ENCODE measurements around the gene WFIKKN2. TPM values are rescaled to one million over a fixed set of nuclear protein-coding genes. Genes with fewer than 3 reads are reported as not detected.

WFIKKN2 gene
- total RNA-seq, 1 donor from 2014 or later, result not detected

GRCh38 chr17:50807009-50807408 lies 28.4 kb upstream of the WFIKKN2 start:
- no peak for DNase-seq (ENCODE audit: low spot score in 2 of 2)
- TF ChIP-seq, protein P1, sequence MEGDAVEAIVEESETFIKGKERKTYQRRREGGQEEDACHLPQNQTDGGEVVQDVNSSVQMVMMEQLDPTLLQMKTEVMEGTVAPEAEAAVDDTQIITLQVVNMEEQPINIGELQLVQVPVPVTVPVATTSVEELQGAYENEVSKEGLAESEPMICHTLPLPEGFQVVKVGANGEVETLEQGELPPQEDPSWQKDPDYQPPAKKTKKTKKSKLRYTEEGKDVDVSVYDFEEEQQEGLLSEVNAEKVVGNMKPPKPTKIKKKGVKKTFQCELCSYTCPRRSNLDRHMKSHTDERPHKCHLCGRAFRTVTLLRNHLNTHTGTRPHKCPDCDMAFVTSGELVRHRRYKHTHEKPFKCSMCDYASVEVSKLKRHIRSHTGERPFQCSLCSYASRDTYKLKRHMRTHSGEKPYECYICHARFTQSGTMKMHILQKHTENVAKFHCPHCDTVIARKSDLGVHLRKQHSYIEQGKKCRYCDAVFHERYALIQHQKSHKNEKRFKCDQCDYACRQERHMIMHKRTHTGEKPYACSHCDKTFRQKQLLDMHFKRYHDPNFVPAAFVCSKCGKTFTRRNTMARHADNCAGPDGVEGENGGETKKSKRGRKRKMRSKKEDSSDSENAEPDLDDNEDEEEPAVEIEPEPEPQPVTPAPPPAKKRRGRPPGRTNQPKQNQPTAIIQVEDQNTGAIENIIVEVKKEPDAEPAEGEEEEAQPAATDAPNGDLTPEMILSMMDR (IDR thresholded peaks at IDR 0.05), result no peak

DNA sequence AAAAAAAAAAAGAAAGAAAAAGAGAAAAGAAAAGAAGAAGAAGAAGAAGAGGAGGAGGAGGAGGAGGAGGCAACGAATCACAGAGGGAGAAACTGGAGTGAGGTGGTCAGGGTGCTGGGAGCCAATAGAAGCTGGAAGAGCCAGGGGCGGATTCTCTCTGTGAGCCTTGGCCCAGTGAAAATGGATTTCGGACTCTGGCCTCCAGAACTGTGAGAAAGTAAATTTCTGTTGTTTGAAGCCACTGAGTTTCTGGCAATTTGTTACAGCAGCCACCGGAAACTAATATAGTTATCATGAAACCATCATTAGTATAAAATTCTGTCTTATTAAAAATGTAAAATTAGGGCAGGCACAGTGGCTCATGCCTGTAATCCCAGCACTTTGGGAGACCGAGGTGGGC lies 27.7 kb upstream of the WFIKKN2 start:
- TF ChIP-seq, protein P1 (IDR thresholded peaks at IDR 0.05), result no peak
- DNase-seq (ENCODE audit: low spot score in 2 of 2), result no peak

More at GRCh38 chr17:50807009-50807408, 28.4 kb upstream of the WFIKKN2 start:
- H3K27me3 ChIP-seq, result no peaks in the 10 kb centered on the region
- intact Hi-C loops (cut with DNase I), result no loop called here
- no peaks in the 10 kb centered on the region for H3K9me3 ChIP-seq
- H3K27ac ChIP-seq, result no peak overlapping the region
- H3K36me3 ChIP-seq, result no peaks in the 10 kb centered on the region
- H3K4me1 ChIP-seq, result no peaks in the 10 kb centered on the region
- no peak overlapping the region for H3K4me3 ChIP-seq

DNA sequence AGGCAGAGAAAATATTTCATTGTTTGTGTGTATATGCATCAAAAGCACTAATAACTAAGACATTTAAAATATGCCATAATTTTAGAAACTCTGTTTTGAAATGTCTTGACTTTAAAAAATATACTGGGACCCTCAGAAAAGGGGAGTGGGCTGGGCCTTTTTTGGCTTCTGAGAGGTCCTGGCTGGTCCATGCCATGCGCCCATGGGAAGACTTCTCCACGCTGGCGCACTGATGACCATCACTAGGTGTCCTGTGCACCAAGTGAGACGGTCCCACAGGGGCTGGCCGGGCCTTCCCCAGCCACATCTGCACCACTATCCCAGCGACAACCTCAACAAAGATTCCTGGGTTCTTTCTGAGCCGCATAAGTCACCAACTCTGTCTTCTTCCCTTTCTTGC lies 27.0 kb upstream of the WFIKKN2 start:
- Histone ChIP-seq H3K27me3 (no peaks in the 10 kb centered on the region), H3K4me1 (no peaks in the 10 kb centered on the region), H3K27ac (no peak overlapping the region), H3K4me3 (no peak overlapping the region), H3K36me3 (no peaks in the 10 kb centered on the region), H3K9me3 (no peaks in the 10 kb centered on the region)
- no peak for DNase-seq (ENCODE audit: low spot score in 2 of 2)
- intact Hi-C loops (cut with DNase I), result no loop called here
- TF ChIP-seq, protein P1 (IDR thresholded peaks at IDR 0.05), result no peak

More for the DNA sequence above, 27.7 kb upstream of the WFIKKN2 start:
- Histone ChIP-seq H3K27ac (no peak overlapping the region), H3K27me3 (no peaks in the 10 kb centered on the region), H3K4me1 (no peaks in the 10 kb centered on the region), H3K4me3 (no peak overlapping the region), H3K36me3 (no peaks in the 10 kb centered on the region), H3K9me3 (no peaks in the 10 kb centered on the region)
- intact Hi-C loops (cut with DNase I), result no loop called here

DNA sequence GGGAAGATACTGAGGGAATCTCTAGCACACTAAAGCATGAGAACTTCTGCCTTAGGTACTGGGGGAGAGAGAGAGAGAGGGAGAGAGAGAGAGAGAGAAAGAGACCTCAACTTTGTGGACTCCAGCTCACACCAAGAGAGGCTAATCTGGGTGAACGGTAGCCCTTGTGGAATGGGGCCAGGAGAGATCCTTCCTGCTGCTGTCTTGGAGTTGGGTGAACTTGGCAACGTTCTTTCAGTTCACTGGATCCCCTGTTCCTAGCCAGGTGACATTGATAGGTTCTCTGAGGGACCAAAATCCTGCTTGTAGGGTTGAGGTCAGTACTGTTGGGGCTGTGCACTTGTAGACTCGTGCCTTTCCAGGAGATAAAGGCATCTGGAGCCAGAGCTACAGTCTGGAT lies 26.5 kb upstream of the WFIKKN2 start:
- Histone ChIP-seq H3K36me3 (no peaks in the 10 kb centered on the region), H3K27ac (no peak overlapping the region), H3K9me3 (no peaks in the 10 kb centered on the region), H3K27me3 (no peaks in the 10 kb centered on the region), H3K4me1 (no peaks in the 10 kb centered on the region), H3K4me3 (no peak overlapping the region)
- DNase-seq (ENCODE audit: low spot score in 2 of 2), result no peak
- TF ChIP-seq, protein P1 (IDR thresholded peaks at IDR 0.05), result no peak
- intact Hi-C loops (cut with DNase I), result no loop called here

DNA sequence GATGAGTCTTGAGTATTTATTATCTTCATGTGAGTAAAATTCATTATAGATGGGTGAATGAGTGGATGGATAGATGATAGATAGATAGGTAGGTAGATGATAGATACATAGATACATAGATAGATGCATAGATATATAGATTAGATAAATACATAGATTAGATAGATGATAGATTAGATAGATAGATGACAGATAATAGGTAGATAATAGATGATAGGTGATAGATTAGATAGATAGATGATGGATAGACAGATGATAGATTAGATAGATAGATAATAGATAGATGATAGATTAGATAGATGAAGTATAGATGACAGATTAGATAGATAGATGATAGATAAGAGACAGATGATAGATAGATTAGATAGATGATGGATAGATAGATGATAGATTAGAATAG lies 21.8 kb upstream of the WFIKKN2 start:
- no peaks in the 10 kb centered on the region for H3K27me3 ChIP-seq
- H3K36me3 ChIP-seq, result no peaks in the 10 kb centered on the region
- no peak overlapping the region for H3K27ac ChIP-seq
- TF ChIP-seq, protein P1 (IDR thresholded peaks at IDR 0.05), result no peak
- intact Hi-C loops (cut with DNase I), result no loop called here
- no peaks in the 10 kb centered on the region for H3K4me1 ChIP-seq
- DNase-seq (ENCODE audit: low spot score in 2 of 2), result no peak
- H3K9me3 ChIP-seq, result no peaks in the 10 kb centered on the region
- no peak overlapping the region for H3K4me3 ChIP-seq

- H3K9me3 ChIP-seq, result no peaks in the 10 kb centered on the region
- no peak overlapping the region for H3K27ac ChIP-seq
- H3K4me3 ChIP-seq, result no peak overlapping the region
- TF ChIP-seq, protein P1 (IDR thresholded peaks at IDR 0.05), result no peak
- no peaks in the 10 kb centered on the region for H3K36me3 ChIP-seq
- no peaks in the 10 kb centered on the region for H3K27me3 ChIP-seq
- no peak for DNase-seq (ENCODE audit: low spot score in 2 of 2)
- intact Hi-C loops (cut with DNase I), result no loop called here
- H3K4me1 ChIP-seq, result no peaks in the 10 kb centered on the region
Observed at GRCh38 chr17:50815400-50815799, 20.0 kb upstream of the WFIKKN2 start.

All from ascending aorta (tissue), 2 donors.